ENCODE measurements around the gene ADRM1. TPM values are rescaled to one million over a fixed set of nuclear protein-coding genes. Genes with fewer than 3 reads are reported as not detected.

The ADRM1 gene
- total RNA-seq, 1 donor from 2014 or later: 29.6 TPM

DNA sequence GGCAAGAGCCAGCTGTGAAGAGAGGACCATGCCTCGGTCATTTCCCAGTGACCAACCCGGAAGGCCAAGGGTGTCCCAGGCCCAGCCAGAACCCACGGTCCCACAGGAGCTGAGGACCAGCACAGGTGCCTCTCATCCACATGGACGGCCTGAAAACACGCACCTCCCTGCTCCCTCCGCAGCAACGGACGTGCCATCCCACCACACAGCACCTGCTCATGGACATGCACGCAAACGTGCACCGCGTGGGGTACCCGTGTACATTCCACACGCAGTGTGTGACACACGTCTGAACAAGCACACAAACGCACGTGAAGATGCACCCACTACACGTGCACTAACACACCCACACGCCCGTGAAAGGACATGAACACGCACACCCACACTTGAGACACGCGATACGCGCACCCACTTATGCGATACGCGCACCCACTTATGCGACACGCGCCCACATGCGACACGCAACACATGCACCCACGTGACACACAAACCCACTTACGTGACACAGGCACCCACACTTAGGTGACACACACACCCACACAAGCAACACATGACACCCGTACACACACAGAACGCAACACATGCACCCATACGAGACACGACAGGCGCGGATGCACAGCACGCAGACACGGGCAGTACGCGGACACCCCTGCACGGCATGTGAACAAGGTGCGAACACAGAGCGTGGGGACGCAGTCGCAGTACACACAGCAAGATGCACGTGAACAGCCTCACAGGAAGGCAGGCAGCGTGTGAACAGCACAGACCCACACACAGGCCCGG, 34.2 kb downstream of the ADRM1 start:
- DNase-seq (ENCODE audit: low spot score): no peak

DNA sequence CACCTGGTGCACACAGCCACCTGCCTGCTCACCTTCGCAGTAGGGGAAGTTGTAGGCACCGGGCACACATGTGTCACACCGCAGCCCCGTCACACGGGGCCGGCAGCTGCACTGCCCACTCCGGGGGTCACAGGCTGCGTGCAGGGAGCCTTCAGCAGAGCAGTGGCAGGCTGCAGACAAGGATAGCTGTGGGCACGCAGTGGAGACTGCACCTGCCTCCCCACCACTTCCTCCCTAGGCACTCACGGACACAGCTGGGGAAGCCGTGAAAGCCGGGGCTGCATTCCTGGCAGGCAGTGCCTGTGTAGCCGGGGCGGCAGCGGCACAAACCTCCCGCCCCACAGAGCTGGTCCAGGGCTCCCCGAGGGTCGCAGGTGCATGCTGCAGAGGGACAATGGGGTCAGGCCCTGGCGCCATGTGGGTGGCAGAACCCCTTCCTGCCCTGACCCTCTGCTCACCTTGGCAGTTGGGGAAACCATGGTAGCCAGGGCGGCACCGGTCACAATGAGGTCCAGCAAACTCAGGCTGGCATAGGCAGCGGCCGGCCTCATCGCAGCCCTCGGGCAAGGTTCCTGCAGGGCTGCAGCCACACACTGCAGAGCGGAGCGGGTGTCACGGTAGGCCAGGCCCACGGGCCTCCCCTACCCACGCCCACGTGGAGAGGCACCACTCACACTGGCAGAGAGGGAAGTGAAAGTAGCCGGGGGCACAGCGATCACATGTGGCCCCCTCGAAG, 34.9 kb downstream of the ADRM1 start:
- no peak for DNase-seq (ENCODE audit: low spot score)

DNA sequence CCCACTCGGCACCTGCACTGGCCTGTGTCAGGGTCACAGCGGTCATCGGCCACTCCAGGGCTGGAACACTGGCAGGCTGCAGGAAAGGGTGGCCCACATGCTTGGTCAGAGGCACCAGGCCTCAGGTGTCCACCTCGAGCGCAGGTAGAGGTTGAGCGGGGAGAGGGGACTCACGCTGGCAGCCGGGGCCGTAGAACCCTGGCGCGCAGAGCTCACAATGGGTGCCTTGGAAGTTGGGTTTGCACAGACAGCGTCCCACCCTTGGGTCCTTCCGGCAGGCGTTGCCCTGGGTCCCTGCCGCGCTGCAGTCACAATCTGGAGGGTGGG, 35.5 kb downstream of the ADRM1 start:
- no peak for DNase-seq (ENCODE audit: low spot score)

DNA sequence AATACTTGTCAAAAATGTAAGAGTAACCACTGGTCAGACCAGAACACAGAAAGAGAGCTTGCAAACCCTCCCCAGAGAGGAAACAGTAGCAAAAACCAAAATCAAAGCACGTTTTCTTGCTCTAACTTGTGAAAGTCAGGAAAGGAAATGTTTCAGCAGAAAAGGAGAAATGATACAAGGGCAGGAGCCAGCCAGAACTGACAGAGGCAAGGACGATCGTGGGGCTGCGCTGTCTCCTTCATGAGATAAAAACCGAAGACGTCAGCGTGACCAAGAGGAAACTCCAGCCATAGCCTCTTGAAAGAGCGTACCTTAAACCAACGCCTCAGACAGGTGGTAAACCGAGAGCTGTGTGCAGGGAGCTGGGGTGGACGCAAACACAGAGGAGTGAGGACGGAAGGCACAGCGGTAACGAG, 36.9 kb downstream of the ADRM1 start:
- DNase-seq (ENCODE audit: low spot score): no peak

DNA sequence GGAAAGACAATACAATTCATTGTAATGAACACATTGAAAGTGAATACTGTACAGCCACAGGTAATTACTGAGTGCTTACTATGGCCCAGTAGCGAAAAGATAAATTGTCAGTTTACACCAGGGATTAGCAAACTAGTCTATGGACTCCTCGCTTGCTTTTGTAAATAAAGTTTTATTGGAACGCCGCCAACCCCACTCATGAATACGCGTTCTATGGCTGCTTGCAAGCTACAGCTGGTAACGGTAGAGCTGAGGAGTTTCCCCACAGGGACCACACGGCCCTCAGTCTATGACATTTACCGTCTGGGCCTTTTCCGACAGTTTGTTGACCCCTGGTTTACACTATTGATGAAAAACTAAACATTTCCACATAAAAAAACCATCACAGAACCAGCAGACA, 40.1 kb downstream of the ADRM1 start:
- DNase-seq (ENCODE audit: low spot score): no peak

DNA sequence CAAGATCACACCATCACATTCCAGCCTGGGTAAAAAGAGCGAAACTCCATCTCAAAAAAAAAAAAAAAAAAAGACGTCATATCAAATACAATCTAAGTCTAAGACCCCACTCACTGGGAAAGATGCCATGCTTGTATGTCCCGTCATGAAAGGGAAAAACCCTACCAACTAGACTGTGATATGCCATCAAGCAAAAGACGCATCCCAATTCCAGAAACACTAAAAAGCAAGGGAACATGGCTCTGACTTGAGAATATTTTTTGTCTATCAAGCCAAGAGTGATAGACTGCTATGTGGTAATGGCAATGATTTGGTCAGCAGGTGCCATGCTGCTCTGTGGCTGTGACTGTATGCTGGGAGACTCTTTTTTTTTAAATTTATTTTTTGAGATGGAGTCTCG, 41.3 kb downstream of the ADRM1 start:
- no peak for DNase-seq (ENCODE audit: low spot score)

DNA sequence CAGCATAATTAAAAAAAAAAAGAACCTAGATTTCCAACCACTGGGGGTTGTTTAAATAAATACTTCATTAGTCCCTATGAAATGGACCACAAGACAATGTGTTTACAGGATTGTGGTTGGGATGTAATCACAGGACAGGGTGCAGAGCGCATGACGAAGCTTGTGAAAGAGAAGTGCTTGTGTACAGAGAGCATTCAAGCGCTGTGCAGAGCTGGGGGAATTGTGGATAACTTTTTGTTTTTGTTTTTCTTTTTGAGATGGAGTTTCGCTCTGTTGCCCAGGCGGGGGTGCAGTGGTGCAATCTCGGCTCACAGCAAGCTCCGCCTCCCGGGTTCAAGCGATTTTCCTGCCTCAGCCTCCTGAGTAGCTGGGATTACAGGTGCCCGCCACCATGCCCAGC, 42.0 kb downstream of the ADRM1 start:
- no peak for DNase-seq (ENCODE audit: low spot score)

DNA sequence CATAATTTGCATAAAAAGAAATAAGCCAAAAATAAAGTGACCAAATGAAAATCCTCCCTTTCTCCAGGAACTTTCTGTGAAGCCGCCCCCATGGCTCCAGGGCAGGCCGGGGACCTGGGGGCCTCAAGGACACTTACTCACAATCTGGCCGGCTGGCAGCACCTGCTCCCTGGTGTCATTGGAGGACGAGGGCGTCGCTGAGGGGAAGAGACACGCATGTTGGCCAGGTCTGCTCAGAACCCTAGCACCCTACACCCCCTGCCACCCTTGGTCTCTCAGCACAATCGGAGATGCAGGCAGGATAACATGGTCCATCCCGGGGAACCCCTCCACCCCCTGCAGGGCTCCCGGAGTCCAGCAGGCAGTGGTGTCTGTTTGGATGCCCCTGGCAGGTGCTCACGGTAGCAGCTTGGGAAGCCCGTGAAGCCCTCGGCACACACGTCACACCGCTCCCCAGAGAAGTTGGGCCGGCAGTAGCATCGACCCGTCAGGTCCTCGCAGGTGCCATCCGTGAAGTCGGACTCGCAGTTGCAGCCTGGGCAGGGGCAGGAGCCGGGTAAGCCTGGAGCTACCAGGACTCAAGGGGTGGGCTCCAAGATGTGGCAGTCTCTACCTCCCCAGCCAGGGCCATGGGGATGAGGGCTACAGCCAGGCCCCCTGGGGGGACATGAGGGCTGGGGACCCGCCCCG, 43.0 kb downstream of the ADRM1 start:
- DNase-seq (ENCODE audit: low spot score): no peak

DNA sequence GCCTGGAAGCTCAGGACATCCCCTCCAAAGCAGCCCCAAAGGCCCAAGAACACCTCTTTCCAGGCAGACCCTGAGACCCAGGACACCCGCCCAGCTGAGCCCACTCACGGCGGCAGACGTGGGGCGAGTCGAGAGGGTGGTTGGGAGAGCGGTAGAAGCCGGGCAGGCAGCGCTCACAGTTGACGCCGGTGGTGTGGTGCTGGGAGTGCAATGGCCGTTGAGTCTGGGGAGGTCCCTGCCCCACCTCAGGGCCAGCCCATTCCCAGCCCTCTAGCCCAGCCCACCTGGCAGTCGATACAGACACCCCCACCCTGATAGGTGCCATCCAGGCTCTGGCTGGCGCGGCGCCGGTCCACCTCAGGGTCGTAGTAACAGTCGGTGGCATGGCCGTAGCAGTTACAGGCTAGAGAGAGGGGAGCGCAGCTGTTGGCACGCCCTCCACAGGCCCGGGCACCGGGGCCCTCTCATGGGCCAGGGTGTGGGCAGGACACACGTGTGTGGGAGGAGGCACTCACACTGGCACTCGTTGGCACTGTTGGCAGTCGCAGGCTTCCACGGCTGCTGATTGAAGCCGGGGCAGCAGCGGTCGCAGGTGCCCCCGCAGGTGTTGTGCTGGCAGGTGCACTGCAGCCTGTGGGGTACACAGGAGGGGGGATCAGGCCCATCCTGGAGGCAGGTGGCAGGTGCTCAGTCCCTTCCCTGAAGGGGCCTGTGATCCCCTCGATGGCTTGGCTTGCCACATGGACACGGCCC, 43.8 kb downstream of the ADRM1 start:
- no peak for DNase-seq (ENCODE audit: low spot score)

DNA sequence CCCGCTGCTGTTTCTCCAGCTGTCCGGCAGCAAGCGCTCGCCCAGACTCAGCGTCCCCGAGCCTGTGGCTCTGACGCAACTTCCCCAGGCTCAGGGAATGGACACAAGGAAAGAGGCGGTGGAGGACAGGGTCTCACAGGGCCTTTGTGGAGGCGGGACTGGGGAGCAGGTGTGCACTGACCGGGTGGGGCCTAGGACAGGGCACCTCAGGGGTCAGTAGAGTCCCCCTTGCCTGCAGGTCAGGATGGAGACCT, 44.3 kb downstream of the ADRM1 start:
- DNase-seq (ENCODE audit: low spot score): no peak

DNA sequence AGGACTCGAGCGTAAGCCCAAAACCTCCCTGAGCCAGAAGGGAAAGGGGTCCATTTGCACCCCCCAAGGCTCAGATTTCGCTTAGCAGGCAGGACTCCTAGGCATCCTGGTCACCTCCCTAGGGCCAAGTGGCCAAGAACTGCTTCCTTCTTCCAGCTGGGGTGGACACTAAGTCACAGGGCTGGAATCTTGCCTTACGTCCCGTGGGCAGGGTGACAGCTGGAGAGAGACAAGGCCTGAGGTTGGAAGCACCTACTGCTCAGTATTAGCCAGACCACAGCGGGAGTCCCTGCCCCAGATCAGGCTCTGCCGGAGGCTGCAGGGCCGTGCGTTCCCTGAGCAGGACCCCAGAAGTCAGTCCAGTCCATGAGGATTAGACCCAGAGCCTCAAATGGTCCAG, 44.6 kb downstream of the ADRM1 start:
- no peak for DNase-seq (ENCODE audit: low spot score)

DNA sequence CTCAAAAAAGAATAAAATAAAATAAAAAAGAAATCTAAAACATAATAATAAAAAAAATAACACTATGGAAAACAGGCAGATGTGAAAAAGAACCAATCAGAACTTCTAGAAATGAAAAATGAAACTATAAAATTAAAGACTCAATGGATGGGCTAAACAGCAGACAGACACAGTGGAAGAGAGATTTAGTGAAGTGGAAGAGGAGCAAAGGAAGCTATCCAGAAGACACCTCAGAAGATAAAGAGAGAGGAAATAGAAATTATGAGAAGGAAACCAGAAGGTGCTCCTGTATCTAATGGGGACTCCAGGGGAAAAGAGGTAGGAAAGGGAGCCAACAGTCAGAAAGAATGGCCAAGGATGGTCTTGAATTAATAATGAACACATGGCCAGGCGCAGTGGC, 45.8 kb downstream of the ADRM1 start:
- DNase-seq (ENCODE audit: low spot score): no peak

DNA sequence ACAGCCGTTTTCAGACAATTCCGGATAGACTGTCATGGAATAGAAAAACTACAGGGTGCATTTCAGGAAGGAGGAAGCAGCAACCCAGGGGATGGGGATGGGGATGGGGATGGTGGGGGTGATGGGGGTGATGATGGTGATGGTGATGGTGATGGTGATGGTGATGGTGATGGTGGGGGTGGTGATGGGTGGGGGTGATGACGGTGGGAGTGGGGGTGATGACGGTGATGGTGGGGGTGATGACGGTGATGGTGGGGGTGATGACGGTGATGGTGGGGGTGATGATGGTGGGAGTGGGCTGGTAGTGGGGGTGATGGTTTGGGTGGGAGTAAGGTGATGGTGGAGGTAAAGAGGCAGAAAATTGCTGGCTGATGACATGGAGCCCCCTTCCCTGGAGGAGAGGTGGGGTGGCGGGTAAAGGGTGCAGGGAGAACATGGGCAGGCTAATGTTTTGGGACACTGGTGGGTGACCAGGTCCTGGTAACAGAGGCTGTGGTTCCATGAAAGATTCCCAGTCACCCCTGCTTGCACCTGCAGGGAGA, 46.8 kb downstream of the ADRM1 start:
- DNase-seq (ENCODE audit: low spot score): no peak

DNA sequence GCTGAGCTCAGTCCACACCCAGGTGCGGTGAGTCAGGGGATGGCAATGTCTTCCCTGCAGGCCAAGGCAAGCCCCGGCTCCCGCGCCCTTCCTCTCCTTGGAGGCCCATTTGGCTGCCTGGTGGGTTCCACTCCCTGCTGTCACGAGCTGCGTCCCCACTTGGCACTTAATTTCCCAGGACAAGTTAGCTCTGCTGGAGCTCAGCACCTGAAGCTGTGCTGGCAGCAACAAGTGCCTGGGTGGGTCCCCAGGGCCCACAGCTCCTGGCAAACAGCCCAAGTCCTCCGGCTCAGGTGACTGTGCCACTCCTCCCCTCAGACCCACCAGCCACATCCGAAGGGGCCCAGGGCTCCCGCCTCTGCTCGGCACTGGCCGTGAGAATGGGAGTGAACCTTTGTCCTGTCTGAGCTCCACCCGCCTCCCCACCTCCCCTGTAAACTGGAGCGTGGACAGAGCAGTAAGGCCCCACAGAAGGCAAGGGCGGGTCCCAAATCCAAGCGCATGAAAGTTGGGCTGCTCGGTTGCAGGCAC, 47.4 kb downstream of the ADRM1 start:
- peak; percentile 69 for DNase-seq (ENCODE audit: low spot score)

DNA sequence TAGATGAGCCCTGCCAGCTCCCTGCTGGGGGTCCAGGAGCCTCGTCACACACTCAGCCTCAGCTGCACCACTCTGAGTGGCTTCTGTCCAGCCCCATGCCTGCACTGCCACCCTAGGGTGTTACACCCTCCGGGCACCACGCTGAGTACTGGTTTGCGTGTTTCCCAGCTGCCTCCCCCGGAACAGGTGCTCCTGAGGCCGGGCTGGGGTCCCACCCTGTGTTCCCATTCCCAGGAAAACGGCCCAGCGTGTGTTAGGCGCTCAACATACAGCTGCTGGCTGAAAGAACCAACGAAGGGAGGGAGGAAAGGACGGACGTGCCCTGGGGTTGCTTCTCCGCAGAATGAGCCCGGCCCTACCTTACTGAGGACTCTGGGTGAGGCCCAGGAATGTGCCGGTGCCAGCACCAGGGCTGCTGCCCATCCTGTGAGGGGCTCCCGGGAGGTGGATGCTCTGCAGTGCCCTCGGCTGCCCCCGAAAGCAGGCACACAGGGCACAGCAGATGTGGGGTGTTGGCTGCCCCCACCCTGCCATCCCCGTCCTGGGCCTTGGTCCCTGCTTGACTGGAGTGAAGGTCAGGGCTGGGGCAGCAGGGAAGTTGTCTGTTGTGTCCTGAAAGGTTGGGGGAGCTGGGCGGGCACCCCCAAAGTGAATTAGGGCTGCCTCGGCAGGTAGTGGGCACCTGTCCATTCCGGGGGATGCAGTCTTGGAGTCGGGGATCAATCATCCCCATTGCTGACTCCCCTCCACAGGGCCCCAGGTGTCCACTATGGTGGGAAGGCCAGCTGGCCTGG, 48.0 kb downstream of the ADRM1 start:
- DNase-seq (ENCODE audit: low spot score): no peak

DNA sequence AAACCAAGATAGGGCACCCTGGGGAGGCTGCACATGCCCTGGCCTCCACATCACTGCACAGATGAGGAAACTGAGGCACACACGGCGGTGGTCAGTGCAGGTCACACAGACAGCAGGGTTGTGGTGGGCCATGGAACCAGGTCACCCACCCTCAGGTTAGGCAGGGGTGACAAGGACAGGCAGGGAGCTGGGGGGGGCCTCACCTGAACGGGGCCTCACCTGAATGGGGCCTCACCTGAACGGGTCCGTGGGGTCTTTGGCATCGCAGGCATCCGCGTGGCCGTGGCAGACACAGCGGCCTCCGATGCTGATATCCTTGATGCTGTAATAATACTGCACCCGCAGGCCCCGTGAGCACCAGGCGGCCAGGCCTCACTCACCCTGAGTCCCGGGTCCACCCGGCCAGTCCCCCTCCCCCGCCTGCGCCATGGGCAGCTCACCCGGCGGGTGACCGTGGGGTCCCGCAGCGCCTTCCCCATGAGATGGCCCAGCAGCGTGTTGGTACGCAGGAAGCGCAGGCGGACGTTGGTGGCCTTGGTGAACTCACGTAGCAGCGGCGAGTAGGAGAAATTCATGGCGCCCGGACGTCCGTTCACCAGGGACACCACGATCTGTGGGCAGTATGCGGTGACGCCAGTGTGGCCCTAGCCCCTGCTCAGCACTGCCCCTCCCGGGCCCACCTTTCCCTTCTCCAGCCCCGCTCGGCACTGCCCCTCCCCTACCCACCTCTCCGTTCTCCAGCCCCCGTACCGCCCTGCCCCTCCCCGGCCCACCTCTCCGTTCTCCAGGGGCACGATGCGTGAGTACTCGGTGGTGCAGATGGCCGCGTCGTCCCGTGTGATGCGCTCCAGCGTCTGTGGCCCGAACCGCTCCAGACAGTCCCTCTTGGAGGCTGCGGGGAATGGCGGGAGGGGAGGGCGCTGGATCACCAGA, 48.9 kb downstream of the ADRM1 start:
- DNase-seq (ENCODE audit: low spot score): no peak

DNA sequence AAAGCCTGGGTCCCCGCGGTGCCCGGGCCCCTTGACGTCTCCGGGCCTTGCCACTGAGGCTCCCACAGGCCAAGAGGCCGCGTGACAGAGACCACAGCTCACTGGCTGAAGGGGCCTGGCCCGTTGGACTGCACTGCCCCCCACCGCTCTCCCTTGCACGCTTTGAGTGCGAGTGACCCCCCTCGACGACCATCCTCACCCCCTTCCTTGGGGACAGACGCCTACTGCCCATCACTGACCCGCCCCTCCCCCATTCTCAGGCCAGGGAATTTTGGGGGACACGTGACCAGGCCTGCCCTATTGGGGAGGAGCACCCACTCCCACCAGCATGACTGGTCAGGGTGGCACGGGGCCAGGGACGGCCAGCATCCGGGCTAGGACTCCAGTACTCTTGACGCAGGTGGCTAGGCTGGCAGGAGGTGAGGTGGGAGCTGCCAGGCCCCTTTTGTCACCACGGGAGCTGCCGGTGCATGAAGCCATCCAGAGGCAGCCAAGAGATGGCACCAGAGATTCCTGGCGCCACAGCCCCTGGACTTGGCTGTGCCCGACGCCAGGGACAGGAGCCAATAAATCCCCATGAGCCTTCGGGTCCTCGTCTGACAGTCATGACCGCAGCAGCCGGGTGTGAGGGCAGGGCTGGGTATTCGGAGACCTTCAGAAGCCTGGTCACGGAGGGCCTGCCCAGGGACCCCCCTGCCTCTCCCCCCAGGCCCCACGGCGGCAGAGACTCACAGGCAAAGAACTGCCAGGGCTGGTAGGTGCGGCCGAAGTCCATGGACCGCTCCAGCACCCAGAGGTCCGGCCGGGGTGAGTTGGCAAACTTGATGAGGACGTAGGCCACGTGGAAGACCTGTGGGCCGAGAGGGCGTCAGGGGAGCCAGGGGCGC, 49.8 kb downstream of the ADRM1 start:
- DNase-seq (ENCODE audit: low spot score): no peak

DNA sequence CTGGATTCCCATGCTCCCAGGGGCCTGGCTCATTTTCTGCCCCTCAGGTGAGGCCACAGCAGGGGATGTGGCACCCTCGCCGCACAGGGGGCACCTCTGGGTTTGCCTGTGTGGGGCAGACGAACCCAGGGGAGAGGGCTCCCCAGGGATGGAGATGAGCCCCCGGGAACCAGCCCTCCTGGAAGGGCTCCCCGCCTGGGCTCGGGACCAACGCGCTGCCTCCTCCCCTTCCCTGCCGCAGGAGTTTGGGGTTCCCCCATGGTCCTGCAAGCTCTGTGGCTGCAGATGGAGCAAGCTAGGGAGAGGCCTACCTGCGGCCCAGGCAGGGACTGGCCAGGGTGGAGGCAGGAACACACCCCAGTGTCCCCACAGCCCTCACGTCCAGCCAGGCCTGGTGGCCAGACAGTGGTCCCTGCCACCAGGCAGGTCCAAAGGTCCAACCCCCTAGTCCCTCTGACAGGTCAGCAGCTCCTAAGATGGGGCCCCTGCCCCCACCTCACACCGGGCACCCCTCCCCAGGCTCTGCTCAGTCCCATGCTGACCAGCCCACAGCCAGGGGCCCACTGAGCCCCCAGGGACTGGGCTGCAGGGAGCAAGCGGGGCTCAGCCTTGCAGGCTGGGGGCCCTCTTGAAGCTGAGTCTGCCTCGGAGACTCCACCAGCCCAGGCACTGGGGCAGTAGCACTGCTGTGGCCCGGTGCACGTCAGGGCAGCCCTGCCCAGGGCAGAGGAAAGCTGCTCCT, 50.7 kb downstream of the ADRM1 start:
- no peak for DNase-seq (ENCODE audit: low spot score)
